Tibial nerve (tissue), 4 donors: ENCODE measurements around the gene HOTAIR.

ENCODE experiments used
- CTCF ChIP-seq, 5 experiments: fragments of 200-600 bp in 3 of 5; fragments of 450-650 bp in 2 of 5; sonication (generic) in 3 of 5; IDR thresholded peaks; one replicate each; pipeline ENCODE4 v1.5.1; 2016 to 2019; ENCODE audit warnings: antibody characterized with exemption in 5 of 5, mild to moderate bottlenecking in 3 of 5, moderate library complexity in 2 of 5
- EP300 ChIP-seq, 2 donors: sonication (generic); formaldehyde crosslinking; IDR thresholded peaks; one replicate each; pipeline ENCODE4 v1.6.1; 2017; ENCODE audit warnings: antibody characterized with exemption in 2 of 2, mild to moderate bottlenecking in 1 of 2
- POLR2A ChIP-seq, 2 donors: fragments of 450-650 bp; IDR thresholded peaks; one replicate each; pipeline ENCODE4 v1.6.1; 2017; ENCODE audit warnings: antibody characterized with exemption in 2 of 2, mild to moderate bottlenecking in 2 of 2, moderate library complexity in 2 of 2

GRCh38 chr12:53950789-53951576 is 23.8 kb downstream of the HOTAIR start:
- TF ChIP-seq POLR2A (IDR thresholded peaks at IDR 0.05) (no peak), CTCF (IDR thresholded peaks at IDR 0.05) (no peak), EP300 (IDR thresholded peaks at IDR 0.05) (no peak)
